Naive thymus-derived CD8-positive, alpha-beta T cell (primary cell): ENCODE results near the gene ZMIZ1. TPM values are rescaled to one million over a fixed set of nuclear protein-coding genes. Genes with fewer than 3 reads are reported as not detected.

ENCODE experiments used
- ATAC-seq, 2 donors: fragments of 150-1000 bp; cut with Tn5 transposase in 1 of 2; sonication (Bioruptor Pico), chemical (Tn5 transposase) in 1 of 2; 1 replicate in 1 of 2; 2 replicates in 1 of 2; pipeline ENCODE4 v1.10.0; 2021; ENCODE audit warnings: mild to moderate bottlenecking in 2 of 2, moderate library complexity in 2 of 2
- POLR2A ChIA-PET: fragments of 350-600 bp; sonication (Branson Sonifier 250); formaldehyde crosslinking; loops from one replicate; lab custom pipeline; 2021; ENCODE audit warnings: antibody characterized with exemption; lab: Charles Lee
- DNase-seq, 10 donors: peaks; one replicate each; pipeline versions ENCODE4 v3.0.0 to v3.0.0-alpha.2; 2020 to 2022
- H3K27ac Mint-ChIP-seq, 10 donors: one replicate each; pipeline ENCODE4 v1.8.0; 2020 to 2022; ENCODE audit warnings: mild to moderate bottlenecking in 10 of 10, mixed read lengths in 10 of 10, moderate library complexity in 4 of 10, inconsistent platforms in 1 of 10
- H3K27me3 Mint-ChIP-seq, 5 donors: one replicate each; pipeline ENCODE4 v1.8.0; 2021 to 2022; ENCODE audit warnings: mixed read lengths in 5 of 5
- H3K36me3 Mint-ChIP-seq, 3 donors: one replicate each; pipeline ENCODE4 v1.8.0; 2020 to 2022; ENCODE audit warnings: mixed read lengths in 3 of 3, mild to moderate bottlenecking in 2 of 3, inconsistent platforms in 1 of 3
- H3K4me1 Mint-ChIP-seq, 4 donors: one replicate each; pipeline ENCODE4 v1.8.0; 2021 to 2022; ENCODE audit warnings: mixed read lengths in 4 of 4
- H3K4me3 Mint-ChIP-seq, 10 donors: one replicate each; pipeline ENCODE4 v1.8.0; 2020 to 2022; ENCODE audit warnings: mild to moderate bottlenecking in 10 of 10, mixed read lengths in 10 of 10, moderate library complexity in 6 of 10, inconsistent platforms in 1 of 10
- H3K9me3 Mint-ChIP-seq, 9 donors: one replicate each; pipeline ENCODE4 v1.8.0; 2020 to 2022; ENCODE audit warnings: mixed read lengths in 9 of 9, mild to moderate bottlenecking in 3 of 9, inconsistent platforms in 1 of 9, moderate library complexity in 1 of 9
- polyA plus RNA-seq, 3 donors: library from polyadenylated mRNA; unstranded; fragments of 300-500 nt; fragmentation: Illumina TruSeq; gene quantifications; one replicate each; pipeline ENCODE4 v1.2.3, GENCODE V29; 2021
- total RNA-seq, 8 experiments: library from RNA in 2 of 8; stranded (reverse) in 2 of 8; gene quantifications; one replicate each; pipeline ENCODE4 v1.2.3 and lab custom pipeline; 2021 to 2026

The ZMIZ1 gene
- total and polyA plus RNA-seq, 5 experiments from 2014 or later, result 1.4 to 11.6 (median 2.7) TPM

- H3K4me3 Mint-ChIP-seq, result peak overlapping the region in 3 of 10 donors; percentile 15 to 47 (median 23)
- POLR2A ChIA-PET, result no interaction called here
- no peaks in the 10 kb centered on the region for H3K9me3 Mint-ChIP-seq
- peaks cover 0 to 6% (median 0%) of the 10 kb centered on the region in 3 donors for H3K36me3 Mint-ChIP-seq
- ATAC-seq (peak in 1 of 2 donors; percentile 29), DNase-seq (no peak)
- H3K27me3 Mint-ChIP-seq, result no peaks in the 10 kb centered on the region
- peaks cover 39 to 70% (median 61%) of the 10 kb centered on the region in 4 donors for H3K4me1 Mint-ChIP-seq
- H3K27ac Mint-ChIP-seq, result peak overlapping the region in 5 of 10 donors; percentile 23 to 75 (median 41)
Measured at GRCh38 chr10:79092292-79092896, 23.6 kb downstream of the ZMIZ1 start.

DNA sequence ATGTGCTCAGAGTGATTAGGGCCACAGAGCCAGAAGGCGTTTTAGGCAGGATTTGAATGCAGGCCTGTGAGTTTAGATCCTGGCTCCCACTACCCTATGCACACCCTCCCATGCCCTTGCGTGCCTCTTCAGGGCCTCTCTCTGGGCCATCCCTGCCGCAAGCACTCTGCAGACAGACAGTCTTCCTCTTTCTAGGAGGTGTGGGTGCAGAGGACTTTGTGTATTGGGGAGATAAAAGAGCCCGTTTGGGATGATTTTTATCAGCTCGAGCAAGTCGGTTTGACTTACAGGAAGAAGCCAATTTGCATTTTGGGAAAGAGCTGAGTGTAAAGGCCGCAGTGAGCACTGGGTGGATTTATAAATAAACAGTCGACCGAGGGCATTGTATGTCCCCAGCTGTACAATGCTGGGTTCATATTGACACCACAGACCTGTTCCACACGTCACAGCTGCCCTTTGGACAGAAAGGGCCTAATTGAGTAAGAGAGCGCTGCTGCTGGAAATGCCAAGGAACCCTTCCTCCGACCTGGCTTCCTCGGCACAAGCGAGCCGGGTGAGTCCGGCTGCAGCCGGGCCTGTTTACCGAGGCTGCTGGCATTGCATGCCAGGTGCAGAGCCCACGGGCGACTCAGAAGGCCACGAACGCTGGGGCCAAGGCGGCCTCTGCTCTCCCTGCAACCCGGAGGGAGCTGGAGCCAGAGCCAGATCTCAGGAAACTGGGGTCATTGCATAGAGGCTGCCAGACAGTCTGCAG, 25.1 kb downstream of the ZMIZ1 start:
- H3K36me3 Mint-ChIP-seq, result peaks cover 0 to 6% (median 0%) of the 10 kb centered on the region in 3 donors
- POLR2A ChIA-PET, result interaction anchor here (0.6 kb wide), 1 partner anchor 11 kb away, joined by 3 read pairs; no protein-coding TSS in a partner anchor
- H3K4me1 Mint-ChIP-seq, result peaks cover 42 to 77% (median 64%) of the 10 kb centered on the region in 4 donors
- peak overlapping the region in 5 of 10 donors; percentile 3 to 55 (median 37) for H3K27ac Mint-ChIP-seq
- ATAC-seq, result no peak
- no peaks in the 10 kb centered on the region for H3K27me3 Mint-ChIP-seq
- H3K9me3 Mint-ChIP-seq, result no peaks in the 10 kb centered on the region
- H3K4me3 Mint-ChIP-seq, result peak overlapping the region in 2 of 10 donors; percentile 4
- no peak for DNase-seq

DNA sequence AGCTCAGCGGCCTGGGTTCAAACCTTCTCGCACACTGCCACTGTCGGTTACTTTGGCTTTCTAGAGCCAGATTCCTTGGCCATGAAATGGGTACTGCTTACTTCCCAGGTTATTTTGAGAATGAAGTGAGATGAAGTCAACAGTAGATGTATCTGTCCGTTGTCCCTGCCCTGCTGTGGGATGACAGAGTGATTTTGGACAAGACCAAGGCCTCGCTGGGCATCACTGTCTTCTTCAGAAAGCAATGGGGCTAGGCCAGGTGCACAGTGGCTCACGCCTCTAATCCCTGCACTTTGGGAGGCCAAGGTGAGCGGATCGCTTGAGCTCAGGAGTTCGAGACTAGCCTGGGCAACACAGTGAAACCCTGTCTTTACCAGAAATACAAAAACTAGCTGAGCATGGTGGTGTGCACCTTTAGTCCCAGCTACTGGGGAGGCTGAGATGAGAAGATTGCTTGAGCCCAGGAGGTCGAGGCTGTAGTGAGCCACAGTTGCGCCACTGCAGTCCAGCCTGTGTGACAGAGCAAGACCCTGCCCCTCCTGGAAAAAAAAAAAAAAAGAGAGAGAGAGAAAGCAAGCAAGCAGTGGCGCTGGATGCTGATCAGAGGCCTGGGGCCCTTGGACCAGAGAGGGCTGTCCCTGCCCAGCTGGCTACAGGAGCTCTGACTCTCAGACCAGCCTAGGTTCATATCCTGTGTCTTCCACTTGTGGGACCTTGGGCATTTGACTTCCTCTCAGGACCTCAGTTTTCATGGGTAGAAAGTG, 25.8 kb downstream of the ZMIZ1 start:
- Mint-ChIP-seq H3K27me3 (no peaks in the 10 kb centered on the region), H3K9me3 (no peaks in the 10 kb centered on the region), H3K36me3 (peaks cover 0 to 6% (median 0%) of the 10 kb centered on the region in 3 donors), H3K4me3 (no peak overlapping the region), H3K4me1 (peaks cover 39 to 74% (median 59%) of the 10 kb centered on the region in 4 donors), H3K27ac (peak overlapping the region in 2 of 10 donors; percentile 55 to 56)
- ATAC-seq (no peak), DNase-seq (no peak)
- POLR2A ChIA-PET, result interaction anchor here (0.6 to 0.7 kb wide), 2 partner anchors 11 to 1336 kb away, joined by 3 read pairs; no protein-coding TSS in a partner anchor

DNA sequence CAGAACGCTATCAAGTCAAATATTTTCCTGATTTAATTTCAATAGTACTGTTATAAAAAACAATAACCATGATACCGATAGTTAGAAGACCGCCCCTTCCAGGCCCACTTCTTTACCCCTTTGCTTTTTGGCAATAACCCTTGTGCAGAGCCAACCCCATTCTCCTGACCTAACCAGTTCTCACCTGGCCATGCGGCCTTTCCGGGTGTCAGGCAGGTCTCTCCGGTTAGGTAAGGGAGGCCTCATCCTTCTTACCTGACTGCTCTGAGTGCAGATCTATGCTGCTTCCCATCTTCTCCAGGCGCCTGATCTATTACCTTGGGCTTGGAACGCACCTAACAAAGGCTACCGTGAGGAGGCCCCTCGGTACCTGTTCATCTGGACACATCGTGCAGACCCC, 26.6 kb downstream of the ZMIZ1 start:
- POLR2A ChIA-PET, result interaction anchor here (0.7 kb wide), 1 partner anchor 1335 kb away, joined by 3 read pairs; no protein-coding TSS in a partner anchor
- peak overlapping the region in 2 of 10 donors; percentile 17 to 71 for H3K27ac Mint-ChIP-seq

GRCh38 chr10:79096514-79096913, 27.7 kb downstream of the ZMIZ1 start:
- no peak overlapping the region for H3K4me3 Mint-ChIP-seq
- H3K4me1 Mint-ChIP-seq, result peaks cover 37 to 75% (median 63%) of the 10 kb centered on the region in 4 donors
- H3K27me3 Mint-ChIP-seq, result no peaks in the 10 kb centered on the region
- POLR2A ChIA-PET, result no interaction called here
- peak overlapping the region in 4 of 10 donors; percentile 37 to 66 (median 52) for H3K27ac Mint-ChIP-seq
- H3K9me3 Mint-ChIP-seq, result no peaks in the 10 kb centered on the region
- DNase-seq (no peak), ATAC-seq (no peak)
- H3K36me3 Mint-ChIP-seq, result peaks cover 0 to 6% (median 0%) of the 10 kb centered on the region in 3 donors

More for the DNA sequence above, 26.6 kb downstream of the ZMIZ1 start:
- Mint-ChIP-seq H3K4me1 (peaks cover 33 to 75% (median 59%) of the 10 kb centered on the region in 4 donors), H3K9me3 (no peaks in the 10 kb centered on the region), H3K36me3 (peaks cover 0 to 6% (median 0%) of the 10 kb centered on the region in 3 donors), H3K27me3 (no peaks in the 10 kb centered on the region), H3K4me3 (no peak overlapping the region)
- ATAC-seq (no peak), DNase-seq (no peak)

- no peaks in the 10 kb centered on the region for H3K9me3 Mint-ChIP-seq
- H3K27ac Mint-ChIP-seq, result no peak overlapping the region
- ATAC-seq (no peak), DNase-seq (no peak)
- POLR2A ChIA-PET, result no interaction called here
- H3K27me3 Mint-ChIP-seq, result no peaks in the 10 kb centered on the region
- H3K4me1 Mint-ChIP-seq, result peaks cover 39 to 75% (median 64%) of the 10 kb centered on the region in 4 donors
- peaks cover 0 to 6% (median 0%) of the 10 kb centered on the region in 3 donors for H3K36me3 Mint-ChIP-seq
- H3K4me3 Mint-ChIP-seq, result no peak overlapping the region
Measured at GRCh38 chr10:79097021-79097872, 28.5 kb downstream of the ZMIZ1 start.

GRCh38 chr10:79098061-79098460, 29.3 kb downstream of the ZMIZ1 start:
- Mint-ChIP-seq H3K9me3 (no peaks in the 10 kb centered on the region), H3K4me3 (peak overlapping the region in 1 of 10 donors; percentile 12), H3K4me1 (peaks cover 39 to 77% (median 65%) of the 10 kb centered on the region in 4 donors), H3K27me3 (no peaks in the 10 kb centered on the region), H3K36me3 (peaks cover 0 to 6% (median 0%) of the 10 kb centered on the region in 3 donors), H3K27ac (peak overlapping the region in 2 of 10 donors; percentile 11 to 19)
- no peak for ATAC-seq
- no peak for DNase-seq
- POLR2A ChIA-PET, result no interaction called here

DNA sequence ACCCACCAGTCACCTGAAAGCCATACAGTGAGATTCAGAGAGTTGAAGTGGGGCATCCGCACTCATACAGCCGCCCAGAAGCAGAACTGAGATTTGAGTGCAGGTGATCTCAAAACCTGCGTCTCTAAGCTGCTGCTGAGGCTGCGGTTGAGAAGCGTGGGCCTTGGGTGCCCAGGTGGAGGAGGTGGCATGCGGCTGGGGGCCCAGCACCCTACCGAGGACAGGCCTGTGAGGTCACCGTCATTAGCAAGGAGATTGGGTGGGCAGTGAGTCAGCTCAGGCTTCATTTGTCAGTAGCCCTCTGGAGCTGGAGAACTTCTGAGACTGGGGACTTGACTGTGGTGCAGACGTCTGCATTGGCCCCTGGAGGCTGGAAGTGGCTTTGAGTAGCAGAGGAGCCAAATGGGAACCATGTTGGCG, 29.8 kb downstream of the ZMIZ1 start:
- H3K36me3 Mint-ChIP-seq, result peaks cover 0 to 6% (median 0%) of the 10 kb centered on the region in 3 donors
- H3K4me1 Mint-ChIP-seq, result peaks cover 38 to 77% (median 67%) of the 10 kb centered on the region in 4 donors
- peak overlapping the region in 3 of 10 donors; percentile 21 to 69 (median 49) for H3K27ac Mint-ChIP-seq
- POLR2A ChIA-PET, result interaction anchor here (0.6 kb wide), 1 partner anchor 9 kb away, joined by 3 read pairs; no protein-coding TSS in a partner anchor
- no peaks in the 10 kb centered on the region for H3K9me3 Mint-ChIP-seq
- no peak overlapping the region for H3K4me3 Mint-ChIP-seq
- DNase-seq (no peak), ATAC-seq (peak in 1 of 2 donors; percentile 20)
- no peaks in the 10 kb centered on the region for H3K27me3 Mint-ChIP-seq

DNA sequence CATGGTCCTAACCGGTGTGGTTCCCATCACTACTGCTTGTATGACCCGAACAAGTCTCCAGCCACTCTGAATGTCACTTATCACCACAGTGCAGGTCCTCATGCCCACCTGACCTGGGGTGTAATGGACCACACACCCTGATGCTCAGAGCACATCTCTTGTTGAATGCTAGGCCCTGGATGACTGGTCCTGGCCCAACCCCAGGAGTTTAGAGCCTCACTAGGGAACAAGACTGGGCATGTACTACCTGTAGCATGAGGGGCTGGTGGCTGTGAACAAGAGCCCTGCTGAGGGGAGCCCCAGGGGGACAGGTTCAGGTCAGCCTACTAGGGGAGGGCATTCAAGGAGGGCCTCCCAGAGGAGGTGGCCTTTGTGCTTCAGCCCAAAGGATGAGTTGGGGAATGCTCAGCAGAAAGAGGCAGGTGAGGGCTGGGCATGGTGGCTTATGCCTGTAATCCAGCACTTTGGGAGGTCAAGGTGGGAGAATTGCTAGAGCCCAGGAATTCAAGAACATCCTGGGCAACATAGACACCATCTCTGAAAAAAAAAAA, 31.2 kb downstream of the ZMIZ1 start:
- H3K9me3 Mint-ChIP-seq, result no peaks in the 10 kb centered on the region
- H3K27me3 Mint-ChIP-seq, result no peaks in the 10 kb centered on the region
- H3K4me3 Mint-ChIP-seq, result peak overlapping the region in 4 of 10 donors; percentile 0 to 38 (median 25)
- ATAC-seq, result no peak
- peak overlapping the region in 6 of 10 donors; percentile 15 to 82 (median 68) for H3K27ac Mint-ChIP-seq
- no peak for DNase-seq
- POLR2A ChIA-PET, result no interaction called here
- H3K36me3 Mint-ChIP-seq, result peaks cover 0 to 3% (median 0%) of the 10 kb centered on the region in 3 donors
- H3K4me1 Mint-ChIP-seq, result peaks cover 40 to 83% (median 72%) of the 10 kb centered on the region in 4 donors

- Mint-ChIP-seq H3K36me3 (no peaks in the 10 kb centered on the region), H3K4me1 (peaks cover 41 to 86% (median 72%) of the 10 kb centered on the region in 4 donors), H3K27ac (peak overlapping the region in 9 of 10 donors; percentile 54 to 83 (median 77)), H3K4me3 (peak overlapping the region in 8 of 10 donors; percentile 30 to 70 (median 40)), H3K9me3 (no peaks in the 10 kb centered on the region), H3K27me3 (no peaks in the 10 kb centered on the region)
- POLR2A ChIA-PET, result no interaction called here
- ATAC-seq (no peak), DNase-seq (no peak)
Measured at GRCh38 chr10:79100771-79101170, 32.0 kb downstream of the ZMIZ1 start.
